Measurements from ENCODE around the gene ICAM4.
"Not testable (repeated sequence)": the region's sequence is repeated elsewhere in the genome, so short reads cannot be mapped to it uniquely, and the experiment has no call there.

The ICAM4 gene, protein sequence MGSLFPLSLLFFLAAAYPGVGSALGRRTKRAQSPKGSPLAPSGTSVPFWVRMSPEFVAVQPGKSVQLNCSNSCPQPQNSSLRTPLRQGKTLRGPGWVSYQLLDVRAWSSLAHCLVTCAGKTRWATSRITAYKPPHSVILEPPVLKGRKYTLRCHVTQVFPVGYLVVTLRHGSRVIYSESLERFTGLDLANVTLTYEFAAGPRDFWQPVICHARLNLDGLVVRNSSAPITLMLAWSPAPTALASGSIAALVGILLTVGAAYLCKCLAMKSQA

DNA sequence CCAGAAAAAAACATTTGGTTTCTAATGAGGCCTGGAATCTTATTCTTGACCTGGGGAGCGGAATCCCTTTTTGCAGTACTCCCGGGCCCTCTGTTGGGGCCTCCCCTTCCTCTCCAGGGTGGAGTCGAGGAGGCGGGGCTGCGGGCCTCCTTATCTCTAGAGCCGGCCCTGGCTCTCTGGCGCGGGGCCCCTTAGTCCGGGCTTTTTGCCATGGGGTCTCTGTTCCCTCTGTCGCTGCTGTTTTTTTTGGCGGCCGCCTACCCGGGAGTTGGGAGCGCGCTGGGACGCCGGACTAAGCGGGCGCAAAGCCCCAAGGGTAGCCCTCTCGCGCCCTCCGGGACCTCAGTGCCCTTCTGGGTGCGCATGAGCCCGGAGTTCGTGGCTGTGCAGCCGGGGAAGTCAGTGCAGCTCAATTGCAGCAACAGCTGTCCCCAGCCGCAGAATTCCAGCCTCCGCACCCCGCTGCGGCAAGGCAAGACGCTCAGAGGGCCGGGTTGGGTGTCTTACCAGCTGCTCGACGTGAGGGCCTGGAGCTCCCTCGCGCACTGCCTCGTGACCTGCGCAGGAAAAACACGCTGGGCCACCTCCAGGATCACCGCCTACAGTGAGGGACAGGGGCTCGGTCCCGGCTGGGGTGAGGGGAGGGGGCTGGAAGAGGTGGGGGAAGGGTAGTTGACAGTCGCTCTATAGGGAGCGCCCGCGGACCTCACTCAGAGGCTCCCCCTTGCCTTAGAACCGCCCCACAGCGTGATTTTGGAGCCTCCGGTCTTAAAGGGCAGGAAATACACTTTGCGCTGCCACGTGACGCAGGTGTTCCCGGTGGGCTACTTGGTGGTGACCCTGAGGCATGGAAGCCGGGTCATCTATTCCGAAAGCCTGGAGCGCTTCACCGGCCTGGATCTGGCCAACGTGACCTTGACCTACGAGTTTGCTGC, at the start of gene ICAM4:
ICAM4 (plus strand) TSS at position 153 of the 935 bp plus-strand sequence; CDS start at position 211, 58 bp downstream.
- peak; percentile 25 to 38 for DNase-seq

DNA sequence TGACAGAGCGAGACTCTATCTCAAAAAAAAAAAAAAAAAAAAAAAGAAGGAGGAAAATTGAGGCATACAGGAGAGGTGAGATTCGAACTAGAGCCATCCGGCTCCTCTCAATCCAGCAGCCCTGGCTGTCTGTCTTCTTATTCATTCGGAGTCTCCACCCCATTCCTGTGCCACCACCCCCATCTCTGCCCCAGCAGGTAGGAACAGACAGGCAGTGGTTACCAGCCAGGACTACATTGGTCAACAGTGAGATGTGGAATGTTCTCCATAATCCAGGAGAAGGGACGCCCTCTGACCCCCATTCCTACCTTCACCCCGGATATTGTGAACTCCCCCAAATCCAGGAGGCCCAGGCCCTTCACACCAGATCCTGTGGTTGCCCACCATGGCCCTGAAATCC, 49.1 kb upstream of the ICAM4 start:
- no peak for DNase-seq

DNA sequence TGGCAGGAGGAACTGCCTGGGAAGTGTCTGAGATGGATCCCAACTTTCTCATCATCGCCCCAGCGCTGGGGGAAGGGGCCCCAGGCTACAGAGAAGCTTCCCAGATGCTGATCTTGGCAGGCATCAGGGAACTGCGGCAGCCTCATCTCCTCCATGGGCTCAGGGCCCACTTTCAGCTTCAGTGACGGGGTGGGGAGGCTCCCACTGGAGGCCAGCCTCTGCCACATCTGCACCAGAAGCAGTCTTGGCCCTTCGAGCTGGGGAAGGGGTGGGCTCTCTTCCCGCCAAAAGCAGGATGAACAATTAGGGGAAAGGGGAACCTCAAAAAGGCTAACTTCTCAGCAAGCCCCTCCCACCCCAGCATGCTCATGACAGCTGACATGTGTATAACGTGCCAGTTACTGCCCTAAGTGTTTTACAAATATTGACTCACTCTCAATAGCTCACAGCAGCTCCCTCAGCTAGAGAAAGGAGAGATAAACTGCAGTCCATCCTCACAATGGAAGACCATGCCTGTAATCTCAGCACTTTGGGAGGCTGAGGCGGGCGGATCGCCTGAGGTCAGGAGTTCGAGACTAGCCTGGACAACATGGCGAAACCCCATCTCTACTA, 48.5 kb upstream of the ICAM4 start:
- DNase-seq = no peak

DNA sequence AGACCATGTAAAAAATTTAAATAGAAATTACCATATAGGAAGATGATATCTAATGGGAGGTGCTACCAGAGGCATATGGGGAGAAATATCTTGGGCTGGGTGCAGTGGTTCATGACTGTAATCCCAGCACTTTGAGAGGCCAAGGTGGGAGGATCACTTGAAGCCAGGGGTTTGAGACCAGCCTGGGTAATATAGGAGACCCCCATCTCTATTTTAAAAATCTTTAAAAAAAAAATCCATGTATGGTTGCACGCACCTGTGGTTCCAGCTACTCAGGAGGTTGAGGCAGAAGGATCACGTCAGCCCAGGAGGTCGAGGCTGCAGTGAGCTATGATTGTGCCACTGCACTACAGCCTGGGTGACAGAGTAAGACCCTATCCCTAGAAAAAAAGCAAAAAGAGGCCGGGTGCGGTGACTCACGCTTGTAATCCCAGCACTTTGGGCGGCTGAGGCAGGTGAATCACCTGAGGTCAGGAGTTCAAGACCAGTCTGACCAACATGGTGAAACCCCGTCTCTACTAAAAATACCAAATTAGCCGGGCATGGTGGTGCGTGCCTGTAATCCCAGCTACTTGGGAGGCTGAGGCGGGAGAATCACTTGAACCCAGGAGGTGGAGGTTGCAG, 44.8 kb upstream of the ICAM4 start:
- DNase-seq = not testable (repeated sequence)

DNA sequence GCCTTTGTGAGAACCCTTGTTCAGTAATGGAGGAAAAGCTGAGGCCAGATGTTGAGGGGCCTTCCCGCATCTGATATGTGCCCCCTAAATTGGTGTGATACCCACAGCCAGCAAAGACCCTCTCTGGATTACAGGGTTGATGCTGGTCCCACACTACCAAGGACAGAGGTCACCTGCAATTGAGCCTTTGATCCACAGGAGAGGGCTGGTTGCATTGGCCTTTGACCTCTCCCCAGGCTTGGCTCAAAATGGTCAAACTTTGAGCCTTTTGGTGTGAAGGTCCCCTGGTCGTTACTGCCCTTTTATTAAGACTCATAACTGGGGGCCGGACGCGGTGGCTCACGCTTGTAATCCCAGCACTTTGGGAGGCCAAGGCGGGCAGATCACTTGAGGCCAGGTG, 43.1 kb upstream of the ICAM4 start:
- no peak for DNase-seq

DNA sequence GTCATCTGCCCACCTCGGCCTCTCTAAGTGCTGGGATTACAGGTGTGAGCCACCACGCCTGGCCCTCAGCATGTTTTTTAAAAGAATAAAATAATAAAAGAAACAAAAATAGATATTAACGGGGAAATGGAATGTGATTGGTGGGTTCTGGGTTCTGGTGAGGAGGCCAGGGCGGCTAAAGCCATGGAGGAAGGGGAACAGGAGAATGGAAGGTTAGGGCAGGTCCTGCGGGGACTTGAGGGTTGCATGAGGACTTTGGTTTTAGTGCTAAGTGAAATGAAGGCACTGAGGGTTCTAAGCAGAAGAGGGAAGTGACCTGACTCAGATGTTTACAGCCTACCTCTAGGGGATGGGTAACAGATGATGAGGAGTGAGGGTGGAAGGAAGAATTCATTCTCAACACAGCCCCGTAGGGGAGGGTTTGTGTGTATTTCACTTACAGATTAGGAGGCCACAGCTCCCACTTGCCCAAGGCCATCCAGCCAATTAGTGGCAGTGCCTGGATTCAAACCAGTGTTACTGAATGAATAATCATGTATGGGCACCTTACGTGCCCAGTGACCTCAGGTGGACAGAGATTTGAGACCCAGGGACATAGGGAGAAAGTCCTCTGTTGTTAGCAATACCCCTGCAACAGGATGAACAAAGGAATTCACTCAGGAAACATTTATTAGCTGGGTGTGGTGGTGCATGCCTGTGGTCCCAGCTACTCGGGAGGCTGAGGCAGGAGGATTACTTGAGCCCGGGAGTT, 41.4 kb upstream of the ICAM4 start:
- DNase-seq = no peak

DNA sequence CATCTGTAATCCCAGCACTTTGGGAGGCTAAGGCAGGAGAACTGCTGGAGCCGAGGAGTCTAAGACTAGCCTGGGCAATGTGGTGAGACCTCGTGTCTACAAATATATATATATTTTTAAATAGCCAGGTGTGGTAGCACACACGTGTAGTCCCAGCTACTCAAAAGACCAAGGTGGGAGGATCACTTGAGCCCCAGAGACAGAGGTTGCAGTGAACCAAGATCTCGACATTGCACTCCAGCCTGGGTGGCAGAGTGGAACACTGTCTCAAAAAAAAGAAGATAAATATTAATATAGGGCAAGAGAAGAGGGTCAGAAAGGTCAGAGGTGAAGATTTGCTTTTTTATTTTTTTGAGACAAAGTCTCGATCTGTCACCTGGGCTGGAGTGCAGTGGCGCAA, 40.2 kb upstream of the ICAM4 start:
- DNase-seq = no peak

DNA sequence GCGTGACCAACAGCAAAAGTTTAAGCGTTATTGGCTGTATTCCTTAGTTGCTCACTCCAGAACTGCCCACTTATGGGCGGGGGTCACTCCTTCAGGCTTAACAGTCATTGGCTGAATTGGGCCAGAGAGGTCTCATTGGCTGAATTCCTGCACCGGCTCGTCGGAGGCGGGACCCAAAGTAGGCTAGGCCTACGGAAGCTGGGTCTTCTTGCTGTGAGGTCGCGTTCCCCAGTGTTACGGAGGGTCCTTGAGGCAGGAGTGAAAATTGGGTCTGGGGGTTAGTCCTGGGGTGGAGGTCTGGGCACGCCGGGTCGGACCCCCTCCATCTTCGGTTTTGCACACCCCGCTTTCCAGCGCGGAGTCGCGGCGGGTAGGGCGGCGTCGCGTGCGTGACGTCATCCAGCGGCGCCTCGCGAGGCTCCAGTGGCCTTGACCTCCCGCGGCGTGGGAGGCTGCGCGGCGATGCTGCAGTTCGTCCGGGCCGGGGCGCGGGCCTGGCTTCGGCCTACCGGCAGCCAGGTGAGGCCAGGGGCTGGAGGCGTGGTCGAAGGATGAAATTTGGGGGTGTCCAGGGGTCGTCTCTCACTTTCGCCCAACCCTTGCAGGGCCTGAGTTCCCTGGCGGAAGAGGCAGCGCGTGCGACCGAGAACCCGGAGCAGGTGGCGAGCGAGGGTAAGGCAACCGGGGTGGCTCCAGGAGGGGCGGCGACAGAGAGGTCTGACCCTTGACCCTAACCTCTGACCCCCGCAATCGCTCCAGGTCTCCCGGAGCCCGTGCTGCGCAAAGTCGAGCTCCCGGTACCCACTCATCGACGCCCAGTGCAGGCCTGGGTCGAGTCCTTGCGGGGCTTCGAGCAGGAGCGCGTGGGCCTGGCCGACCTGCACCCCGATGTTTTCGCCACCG, 34.7 kb upstream of the ICAM4 start, which contains the start of gene MRPL4:
MRPL4 (plus strand) TSS at position 423 of the 903 bp plus-strand sequence; CDS start at position 463, 40 bp downstream.
- peak; percentile 95 to 96 for DNase-seq

DNA sequence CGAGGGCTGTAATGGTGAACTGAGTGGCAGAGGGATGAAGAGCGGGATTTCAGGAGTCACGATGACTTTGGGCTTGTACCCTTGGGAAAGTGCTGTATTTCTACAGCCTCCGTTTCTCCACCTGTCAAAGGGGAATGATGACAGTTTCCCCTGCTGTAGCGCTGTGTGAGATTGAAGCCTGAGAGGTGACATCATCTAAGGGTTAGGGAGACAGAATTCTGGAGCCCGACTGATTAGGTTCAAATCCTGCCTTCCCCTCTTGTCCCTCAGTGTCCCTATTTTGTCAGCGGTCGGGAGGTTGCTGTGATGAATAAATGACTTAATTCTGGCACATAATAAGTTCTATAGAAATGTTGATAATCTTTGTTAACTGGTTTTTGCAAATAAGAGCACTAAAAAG, 34.0 kb upstream of the ICAM4 start:
- no peak for DNase-seq

DNA sequence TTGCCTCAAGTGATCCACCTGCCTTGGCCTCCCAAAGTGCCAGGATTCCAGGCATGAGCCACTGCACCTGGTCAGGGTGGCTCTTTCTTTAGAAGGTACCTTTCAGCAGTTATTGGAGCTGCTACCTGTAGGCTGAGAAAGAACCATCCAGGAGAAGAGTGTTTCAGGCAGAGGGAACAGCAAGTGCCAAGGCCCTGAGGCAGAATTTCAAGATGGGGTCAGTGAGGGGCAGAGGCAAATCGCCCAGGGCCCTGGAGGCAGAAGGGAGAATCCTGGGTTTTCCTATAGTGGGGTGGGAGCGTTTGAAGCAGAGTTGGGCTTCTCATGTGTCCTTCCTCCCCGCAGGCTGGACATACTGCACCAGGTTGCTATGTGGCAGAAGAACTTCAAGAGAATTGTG, 32.5 kb upstream of the ICAM4 start:
- DNase-seq = no peak

DNA sequence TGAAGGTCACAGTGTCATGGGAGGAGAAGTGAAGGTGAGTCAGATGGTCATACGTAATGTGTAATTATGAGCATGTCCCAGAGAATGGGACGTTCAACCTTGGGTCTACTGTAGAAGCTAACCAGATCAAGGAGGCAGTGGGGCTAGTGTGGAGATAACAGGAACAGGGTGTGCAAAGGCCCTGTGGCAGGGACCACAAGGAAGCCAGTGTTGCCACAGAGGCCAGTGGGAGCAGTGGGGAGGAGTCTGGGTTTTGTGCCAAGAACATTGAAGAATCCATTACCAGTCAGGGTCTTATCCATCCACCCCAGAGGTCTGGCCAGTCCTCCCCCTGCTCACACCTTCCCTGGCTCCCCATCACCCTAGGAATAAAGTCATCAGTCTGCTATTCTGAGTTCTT, 31.4 kb upstream of the ICAM4 start:
- no peak for DNase-seq

DNA sequence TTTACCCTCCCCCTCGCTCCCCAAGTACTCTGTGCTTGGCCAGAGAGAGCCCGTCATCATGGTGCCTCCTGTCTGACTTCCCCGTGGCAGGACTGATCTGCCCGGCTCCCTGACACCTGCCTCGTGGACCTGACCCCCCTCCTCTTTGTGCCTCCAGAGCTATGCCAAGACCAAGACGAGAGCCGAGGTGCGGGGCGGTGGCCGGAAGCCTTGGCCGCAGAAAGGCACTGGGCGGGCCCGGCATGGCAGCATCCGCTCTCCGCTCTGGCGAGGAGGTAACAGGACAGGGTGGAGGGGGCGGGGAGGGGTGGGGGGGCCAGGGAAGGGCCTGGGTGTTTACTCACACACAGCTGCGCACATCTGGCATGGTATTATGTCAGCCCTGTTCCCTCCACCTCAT, 30.2 kb upstream of the ICAM4 start:
- DNase-seq = no peak

DNA sequence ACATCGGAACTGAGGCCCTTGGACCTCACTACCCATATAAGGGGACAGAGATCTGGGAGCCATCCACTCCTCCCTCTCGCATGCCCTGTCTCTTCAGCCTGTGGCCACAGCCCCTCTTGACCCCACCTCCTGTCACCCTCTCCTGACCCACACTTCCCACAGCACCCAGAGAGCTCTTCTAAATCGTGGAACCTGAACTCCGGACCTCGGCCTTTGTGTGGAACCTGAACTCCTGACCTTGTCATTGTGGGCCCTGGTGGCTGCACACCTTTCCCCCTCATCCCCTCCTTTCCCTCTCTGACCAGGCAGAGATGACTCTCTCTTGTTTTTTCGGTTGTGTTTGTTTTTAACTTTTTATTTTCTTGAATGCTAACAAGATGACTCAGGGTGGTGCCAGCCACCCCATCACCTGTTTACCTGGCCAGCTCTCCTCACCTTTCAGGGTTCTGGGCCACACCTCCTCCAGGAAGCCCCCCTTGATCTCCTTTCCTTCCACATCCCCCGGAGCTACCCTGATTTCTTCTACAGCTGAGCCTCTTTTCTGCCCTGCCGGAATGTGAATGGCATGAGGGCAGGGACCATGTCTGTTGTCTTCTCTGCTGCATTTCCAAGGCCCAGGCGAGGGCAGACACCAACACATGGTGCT, 29.7 kb upstream of the ICAM4 start:
- no peak for DNase-seq

DNA sequence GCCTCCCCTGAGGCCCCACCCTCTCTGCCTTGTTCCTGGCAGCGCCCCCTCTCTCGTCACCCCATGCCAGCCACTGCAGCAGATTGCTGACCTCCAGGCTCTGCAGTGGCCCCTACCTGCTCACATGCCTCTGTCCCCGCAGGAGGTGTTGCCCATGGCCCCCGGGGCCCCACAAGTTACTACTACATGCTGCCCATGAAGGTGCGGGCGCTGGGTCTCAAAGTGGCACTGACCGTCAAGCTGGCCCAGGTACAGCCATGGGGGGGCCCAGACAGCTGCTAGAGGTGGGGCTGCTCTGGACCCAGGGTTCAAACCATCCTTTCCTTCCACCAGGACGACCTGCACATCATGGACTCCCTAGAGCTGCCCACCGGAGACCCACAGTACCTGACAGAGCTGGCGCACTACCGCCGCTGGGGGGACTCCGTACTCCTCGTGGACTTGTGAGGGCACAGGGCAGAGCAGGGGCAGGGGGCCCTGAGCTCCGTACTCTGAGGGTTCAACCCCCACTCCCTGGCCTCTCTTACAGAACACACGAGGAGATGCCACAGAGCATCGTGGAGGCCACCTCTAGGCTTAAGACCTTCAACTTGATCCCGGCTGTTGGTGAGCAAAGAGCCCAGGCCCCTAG, 28.6 kb upstream of the ICAM4 start:
- DNase-seq = no peak

DNA sequence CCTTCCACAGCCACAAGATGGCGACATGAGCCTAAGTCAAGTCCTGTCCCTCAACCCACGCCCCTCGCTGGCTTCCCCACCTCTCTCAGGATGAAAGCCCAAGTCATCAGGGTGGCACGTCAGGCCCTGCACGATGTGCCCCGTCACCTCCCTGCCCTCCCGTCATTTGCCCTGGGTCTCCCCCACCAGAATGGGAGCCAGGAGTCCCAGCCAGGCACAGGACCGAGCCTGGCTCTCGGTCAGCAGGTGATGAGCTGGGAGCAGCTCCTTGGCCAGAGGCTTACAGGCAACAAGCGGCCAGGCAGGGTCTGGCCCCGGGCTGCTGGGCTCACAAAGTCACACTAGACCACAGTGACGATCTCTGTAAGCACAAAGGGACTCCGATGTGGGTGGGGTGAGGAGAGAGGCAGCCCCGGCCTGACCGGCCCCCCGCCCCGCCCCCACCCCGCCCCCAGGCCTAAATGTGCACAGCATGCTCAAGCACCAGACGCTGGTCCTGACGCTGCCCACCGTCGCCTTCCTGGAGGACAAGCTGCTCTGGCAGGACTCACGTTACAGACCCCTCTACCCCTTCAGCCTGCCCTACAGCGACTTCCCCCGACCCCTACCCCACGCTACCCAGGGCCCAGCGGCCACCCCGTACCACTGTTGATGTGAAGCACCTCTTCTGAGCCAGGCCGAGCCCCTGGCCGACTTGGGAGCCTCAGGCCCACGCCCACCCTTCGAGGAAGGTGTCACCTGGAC, 27.4 kb upstream of the ICAM4 start:
- peak; percentile 92 to 93 for DNase-seq

DNA sequence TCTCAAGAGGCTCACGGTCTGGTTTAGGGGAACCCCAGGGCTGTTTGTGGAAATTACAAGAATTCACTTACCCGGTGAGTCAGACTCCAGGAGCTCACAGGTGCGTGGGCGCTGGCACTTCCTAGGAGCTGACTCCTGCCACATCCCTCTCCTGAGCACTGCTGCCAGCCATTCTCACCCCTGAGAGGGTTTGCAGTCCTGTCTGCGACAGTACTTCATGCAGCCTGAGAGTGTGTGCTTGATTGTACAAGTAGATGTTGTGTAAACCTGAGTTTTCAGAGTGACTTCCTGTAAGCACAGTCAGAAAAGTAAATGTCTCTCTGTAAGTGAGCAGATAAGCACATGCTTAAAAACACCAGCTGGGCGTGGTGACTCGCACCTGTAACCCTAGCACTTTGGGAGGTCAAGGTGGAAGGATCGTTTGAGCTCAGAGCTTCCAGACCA, 26.6 kb upstream of the ICAM4 start:
- peak; percentile 67 to 72 for DNase-seq

DNA sequence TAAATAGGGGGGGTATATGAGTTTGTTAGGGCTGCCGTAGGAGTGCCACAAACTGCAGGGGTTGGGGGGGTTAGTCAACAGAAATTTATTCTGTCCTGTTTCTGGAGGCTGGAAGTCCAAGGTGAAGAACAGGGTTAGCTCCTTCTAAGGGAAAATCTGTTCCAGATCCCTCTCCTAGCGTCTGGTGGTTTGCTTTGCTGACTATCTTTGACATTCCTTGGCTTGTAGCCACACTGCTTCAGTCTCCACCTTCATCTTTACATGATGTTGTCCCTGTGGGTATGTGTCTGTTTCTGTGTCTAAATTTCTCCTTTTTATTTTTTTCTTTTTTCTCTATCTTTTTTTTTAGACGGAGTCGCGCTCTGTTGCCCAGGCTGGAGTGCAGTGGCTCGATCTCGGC, 24.0 kb upstream of the ICAM4 start:
- no peak for DNase-seq

DNA sequence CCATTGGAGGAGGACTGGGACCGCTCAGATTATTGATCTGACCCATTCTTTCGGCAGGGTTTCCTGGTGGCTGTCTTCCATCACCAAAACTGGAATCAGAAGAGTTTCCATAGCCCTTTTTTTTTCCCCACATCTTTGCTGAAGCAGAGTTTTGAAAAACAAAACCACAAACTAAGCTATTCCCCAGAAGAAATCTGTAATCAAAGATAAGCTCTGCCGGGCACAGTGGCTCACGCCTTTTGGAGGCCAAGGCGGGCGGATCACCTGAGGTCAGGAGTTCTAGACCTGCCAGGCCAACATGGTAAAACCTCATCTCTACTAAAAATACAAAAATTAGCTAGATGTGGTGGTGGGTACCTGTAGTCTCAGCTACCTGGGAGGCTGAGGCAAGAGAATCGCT, 20.0 kb upstream of the ICAM4 start:
- DNase-seq = no peak

DNA sequence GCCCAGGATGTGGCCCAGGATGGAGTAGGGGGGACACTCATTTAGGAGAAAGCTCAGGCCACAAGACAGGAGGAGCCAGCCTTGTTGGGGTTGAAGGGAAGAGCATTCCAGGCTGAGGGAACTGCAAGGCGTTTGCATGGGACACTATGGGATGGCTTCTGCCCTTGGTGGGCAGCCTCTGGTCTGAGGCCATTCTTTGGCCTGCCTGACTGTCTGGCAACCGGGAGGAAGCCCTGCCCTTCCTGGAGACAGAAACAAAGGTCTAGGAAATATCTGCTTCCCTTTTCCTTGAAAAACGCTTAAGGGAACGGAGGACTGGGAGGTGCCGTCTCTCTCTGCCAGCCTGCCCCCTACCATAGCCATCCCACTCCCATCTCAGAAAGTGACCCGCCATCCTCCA, 18.7 kb upstream of the ICAM4 start:
- DNase-seq = no peak
